NAMALWA (cell line): ENCODE data around the gene COL4A3.
"Not testable (repeated sequence)": the region's sequence is repeated elsewhere in the genome, so short reads cannot be mapped to it uniquely, and the experiment has no call there.

Source experiments
- DNase-seq: peaks from one replicate; pipeline ENCODE4 v3.0.0-alpha.2; 2015; ENCODE audit warnings: low spot score

The COL4A3 gene

DNA sequence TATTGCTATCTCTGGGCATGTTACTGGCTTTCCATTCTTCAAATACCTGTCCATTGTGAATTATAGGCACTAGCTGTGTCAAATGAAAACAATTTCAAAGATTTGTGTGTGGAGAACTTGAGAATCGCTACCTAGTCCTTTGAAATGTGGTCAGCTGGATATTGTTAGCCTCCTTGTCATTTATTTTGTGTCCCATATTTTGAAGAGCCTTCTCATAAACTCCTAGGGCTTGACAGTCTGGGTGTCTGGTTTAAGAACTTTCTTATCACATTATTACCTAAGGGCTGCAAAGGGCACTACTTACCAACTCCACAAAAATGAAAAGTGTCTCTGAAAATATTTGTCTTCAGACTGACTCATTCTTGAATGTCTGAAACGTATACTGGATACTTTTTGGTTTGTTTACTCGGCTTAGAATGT lies 50.2 kb downstream of the COL4A3 start:
- no peak for DNase-seq

DNA sequence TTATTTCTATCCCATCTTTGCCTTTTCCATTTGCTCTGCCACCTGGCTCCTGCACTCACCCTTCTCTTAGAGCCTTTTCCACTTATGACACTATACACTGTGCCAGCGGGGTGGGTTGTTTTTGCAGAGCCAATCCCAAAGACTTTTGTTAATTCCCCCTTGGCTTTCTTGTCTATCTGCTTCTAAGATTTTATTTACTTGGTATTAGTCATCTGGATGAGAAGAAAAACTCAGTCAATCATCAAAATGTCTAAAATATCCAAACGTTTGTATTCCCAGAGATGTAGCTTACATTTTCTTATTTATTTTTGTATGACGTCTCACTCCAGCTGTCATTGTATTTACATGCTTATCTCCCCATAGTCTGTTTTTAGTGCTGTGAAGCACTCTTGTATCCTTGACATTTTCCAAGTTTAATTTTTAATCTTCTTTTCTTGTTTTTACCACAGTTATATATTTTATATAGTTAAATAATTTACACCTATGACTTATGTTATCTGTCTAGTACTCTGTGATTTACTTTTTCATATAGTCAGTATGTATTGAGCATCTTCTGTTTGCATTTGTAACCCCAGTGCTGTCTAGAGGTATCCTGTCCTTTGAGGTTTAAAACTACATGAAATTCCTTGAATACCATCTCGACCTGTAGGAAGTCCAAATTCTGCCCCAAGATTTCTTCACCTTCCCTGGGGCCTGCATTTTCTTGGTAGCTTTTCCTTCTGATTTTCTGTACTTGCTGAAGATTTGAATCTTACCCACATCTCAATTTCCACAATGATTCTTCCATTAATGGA lies 55.1 kb downstream of the COL4A3 start:
- DNase-seq, result no peak

DNA sequence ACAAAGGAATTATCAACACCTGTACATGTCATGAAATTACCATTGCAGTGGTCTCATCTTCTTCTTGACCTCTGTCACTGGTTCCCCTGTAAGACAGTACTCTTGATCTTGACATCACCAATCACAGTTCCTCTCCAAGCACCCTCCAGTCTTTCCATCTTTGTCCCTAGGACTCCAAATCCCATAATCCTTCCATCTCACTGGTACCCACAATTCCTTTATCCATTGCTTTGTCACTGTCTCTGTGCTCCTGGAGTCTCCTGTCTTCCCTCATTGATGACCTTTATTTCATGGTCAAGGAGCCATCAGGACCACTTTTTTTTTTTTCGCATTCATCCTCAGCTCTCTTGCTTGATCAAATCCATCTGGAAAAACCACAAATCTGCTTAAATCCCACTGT lies 56.7 kb downstream of the COL4A3 start:
- no peak for DNase-seq

- DNase-seq, result no peak
Measured at GRCh38 chr2:227222292-227222691, 57.9 kb downstream of the COL4A3 start.

GRCh38 chr2:227225641-227226040 lies 61.2 kb downstream of the COL4A3 start:
- not testable (repeated sequence) for DNase-seq

DNA sequence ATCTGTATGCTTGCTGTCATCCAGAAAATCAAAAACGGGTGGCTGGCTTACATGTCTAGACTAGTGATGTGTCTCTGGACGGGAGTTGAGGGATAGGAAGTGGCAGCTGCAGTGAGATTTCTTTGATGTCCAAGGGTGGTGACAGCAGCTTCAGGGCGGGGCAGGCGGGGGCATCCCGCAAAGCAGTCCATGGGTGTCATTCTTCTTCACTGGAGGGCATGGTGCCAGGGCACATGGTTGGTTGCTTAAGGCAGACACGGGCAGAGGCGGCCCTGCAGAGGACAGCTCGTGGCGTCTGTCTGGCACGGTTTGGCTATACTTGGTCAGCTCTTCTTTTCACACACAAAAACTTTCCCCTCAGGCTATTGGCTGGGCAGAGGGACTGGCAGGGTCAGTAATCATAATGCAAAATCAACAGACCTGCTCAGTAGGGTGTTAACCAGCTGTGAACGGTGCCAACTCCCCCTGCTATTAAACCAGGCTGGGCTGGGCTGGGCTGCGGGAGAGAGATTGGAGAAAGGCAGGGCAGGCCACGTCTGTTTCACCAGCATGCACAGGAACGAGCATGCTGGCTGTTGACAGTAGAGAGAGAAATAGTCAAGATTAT lies 63.7 kb downstream of the COL4A3 start:
- no peak for DNase-seq

- DNase-seq, result no peak
Measured at GRCh38 chr2:227230151-227230550, 65.7 kb downstream of the COL4A3 start.

DNA sequence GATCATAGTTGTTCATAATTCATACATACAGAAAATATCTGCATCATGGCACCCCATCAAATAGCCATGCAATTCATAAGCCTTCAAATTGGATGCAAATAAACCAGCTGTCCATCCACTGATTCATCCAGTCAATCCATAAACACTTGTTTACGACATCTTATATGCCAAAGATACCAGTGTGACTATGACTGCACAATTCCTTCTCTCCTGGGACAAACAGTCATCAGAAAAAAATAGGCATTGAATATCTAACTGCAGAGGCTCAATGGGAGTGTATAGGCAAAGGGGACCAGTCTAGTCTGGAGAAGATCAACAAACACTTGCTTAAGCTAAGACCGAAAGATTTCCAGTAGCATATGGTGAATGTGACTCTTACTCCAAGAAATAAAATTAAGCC lies 70.0 kb downstream of the COL4A3 start:
- DNase-seq, result no peak

GRCh38 chr2:227237786-227238185 lies 73.4 kb downstream of the COL4A3 start:
- DNase-seq, result no peak

DNA sequence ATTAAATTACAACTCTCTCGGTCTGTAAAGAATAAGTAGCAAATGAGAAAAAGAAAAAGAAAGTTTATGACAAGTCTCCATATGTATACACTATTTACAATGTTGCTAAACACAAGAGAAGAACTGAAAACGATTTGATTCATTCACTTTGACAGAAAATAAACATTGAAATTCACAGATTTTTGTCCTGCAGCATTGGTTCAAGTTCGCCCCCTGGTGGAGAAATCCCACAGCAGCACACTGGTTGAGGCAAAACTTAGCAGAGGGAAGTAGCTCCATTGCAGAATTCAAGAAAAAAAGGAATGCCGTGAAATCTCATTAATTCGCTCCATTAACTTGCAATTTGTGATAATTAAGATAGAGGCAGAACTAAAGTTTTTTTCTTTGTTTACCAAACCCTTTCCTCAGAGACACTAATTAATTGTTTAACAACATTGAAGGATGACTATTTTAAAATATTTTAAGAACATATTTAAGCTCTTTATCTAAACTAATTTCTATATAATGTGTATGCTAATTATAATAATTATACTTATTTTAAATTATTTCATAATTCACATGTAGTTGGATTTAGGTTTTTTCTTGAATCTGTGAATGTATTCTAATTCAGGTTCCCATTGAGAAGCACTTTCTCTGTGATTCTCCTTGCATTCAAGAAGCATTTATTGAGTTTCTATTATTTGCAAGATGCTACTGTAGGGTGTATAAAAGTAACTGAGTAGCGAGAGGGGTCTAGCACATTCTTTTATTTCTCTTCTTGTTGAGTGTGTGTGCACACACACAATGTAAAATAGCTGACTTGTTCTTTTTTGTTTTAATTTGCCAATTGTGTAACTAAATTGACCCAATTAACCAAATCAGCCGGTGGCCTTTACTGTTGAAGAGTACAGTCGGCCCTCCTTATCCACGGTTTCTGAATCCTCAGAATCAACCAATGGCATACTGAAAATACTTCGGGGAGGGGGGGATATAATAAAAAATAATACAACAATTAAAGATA lies 74.1 kb downstream of the COL4A3 start:
- DNase-seq, result peak; percentile 71

DNA sequence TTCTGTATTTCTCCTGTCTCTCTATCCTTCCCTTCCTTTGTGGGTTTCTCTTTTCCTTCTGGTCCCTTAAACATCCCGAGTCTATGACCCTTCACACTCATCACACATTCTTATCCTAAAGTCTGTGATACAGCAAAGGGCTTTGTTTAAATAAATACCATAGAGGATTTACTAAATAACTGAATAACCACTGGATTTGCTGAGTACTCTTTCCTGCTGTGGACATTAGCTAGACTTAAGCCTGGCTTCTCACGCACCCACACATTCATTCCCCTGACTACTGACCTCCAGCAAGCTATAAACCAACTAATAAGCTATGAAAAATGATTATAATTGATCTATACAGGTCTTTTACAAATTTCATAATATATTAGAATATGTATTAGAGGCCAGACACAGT lies 76.6 kb downstream of the COL4A3 start:
- no peak for DNase-seq

DNA sequence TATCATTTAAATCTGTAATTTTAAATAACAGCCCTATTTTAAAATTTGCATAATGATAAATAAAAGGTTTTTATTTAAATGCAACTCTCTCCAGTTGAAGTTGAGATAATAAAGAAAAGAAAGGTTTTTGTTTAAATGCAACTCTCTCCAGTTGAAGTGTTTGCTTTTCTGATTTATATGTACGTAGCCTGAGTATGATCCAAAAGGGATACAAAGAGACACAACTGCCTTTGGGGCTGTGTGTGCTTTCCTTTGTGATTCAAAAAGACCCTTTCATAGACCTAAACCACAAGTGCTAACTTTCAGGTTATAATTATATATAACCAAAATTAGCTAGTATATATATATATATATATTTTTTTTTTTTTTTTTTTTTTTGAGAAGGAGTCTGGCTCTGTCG lies 84.5 kb downstream of the COL4A3 start:
- DNase-seq, result no peak

GRCh38 chr2:227252831-227253230 lies 88.4 kb downstream of the COL4A3 start:
- no peak for DNase-seq

- DNase-seq, result no peak
Measured at GRCh38 chr2:227256605-227257004, 92.2 kb downstream of the COL4A3 start.

GRCh38 chr2:227257820-227258219 lies 93.4 kb downstream of the COL4A3 start:
- no peak for DNase-seq

DNA sequence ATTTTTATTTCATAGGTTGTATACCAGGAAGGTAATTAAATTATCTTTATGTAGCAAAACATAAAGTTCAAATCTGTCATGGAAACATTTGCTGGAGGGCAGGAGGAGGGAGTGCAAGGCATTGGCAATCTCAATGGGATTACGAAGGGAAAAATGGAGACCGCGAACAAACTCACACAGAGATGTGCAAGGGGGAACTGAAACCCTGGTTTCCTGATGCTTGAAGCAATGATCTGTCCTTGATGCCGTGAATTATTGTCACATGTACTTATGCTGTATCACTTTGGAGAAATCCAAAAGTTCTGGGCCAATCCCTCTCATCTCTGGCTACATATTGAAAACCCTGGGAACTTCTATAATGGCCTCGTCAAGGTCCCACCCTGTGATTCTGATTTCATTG lies 95.6 kb downstream of the COL4A3 start:
- DNase-seq, result no peak

- DNase-seq, result no peak
Measured at GRCh38 chr2:227267410-227268115, 103.1 kb downstream of the COL4A3 start.

DNA sequence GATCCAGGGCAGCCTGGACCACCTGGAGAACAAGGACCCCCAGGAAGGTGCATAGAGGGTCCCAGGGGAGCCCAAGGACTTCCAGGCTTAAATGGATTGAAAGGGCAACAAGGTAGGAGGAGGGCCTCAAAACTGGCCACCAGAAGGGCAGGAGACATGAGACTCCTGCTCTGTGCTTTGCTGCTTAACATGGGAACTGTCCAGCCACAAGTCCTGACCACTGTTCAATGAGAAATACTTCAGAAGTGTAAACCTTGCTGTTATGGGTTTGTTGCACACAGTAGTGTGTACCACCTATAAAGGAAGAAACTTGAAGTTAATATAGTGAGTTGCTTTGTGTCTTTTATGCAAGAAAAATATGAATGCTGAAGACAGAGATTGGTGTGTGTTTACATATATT lies 116.5 kb downstream of the COL4A3 start:
- no peak for DNase-seq

DNA sequence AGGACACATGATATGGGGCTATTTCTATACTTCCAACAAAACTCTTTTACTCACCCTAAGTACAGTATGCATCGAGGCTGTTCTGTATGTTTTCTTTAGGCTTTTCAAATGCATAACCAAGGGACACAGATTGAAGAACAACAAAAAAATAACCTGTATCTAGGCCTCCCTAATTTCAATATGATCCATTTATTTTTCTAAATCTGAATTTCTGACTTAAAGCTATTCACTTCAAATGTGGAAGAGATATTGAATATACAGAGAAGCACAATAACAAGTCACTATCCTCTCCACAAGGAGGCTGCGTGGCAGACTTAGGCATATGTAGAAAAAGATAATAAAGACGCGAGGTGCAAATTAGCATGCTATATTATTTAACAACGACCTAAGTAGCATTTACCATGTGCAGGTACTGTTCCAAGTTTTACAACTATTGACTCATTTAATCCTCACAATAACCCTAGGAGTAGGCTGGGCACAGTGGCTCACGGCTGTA lies 121.4 kb downstream of the COL4A3 start:
- DNase-seq, result no peak

DNA sequence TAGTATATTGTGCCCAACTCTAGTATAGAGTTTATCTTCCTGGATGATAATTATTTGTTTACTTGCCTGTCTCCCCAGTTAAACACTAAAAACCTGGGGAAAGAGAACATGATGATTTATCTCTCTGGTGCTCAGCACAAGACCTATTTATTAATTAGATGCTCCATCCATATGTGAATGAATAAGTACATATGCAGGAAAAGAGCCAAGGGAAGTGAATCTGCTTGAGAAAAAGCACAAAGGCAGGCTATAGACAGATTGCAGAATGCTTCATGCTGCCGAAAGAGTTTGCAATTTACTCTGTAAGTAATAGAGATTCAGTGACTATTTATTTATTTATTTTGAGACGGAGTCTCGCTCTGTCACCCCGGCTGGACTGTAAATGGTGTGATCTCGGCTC lies 123.3 kb downstream of the COL4A3 start:
- no peak for DNase-seq

- DNase-seq, result no peak
Measured at GRCh38 chr2:227292314-227292713, 127.9 kb downstream of the COL4A3 start.

GRCh38 chr2:227293531-227293930 lies 129.1 kb downstream of the COL4A3 start:
- DNase-seq, result no peak
